Gastrocnemius medialis (tissue), 4 donors: ENCODE measurements around the gene ERCC1. TPM values are rescaled to one million over a fixed set of nuclear protein-coding genes. Genes with fewer than 3 reads are reported as not detected.
A peak's percentile ranks its signal among the peaks of the same experiment; 100 is the strongest.
"Not testable (repeated sequence)": the region's sequence is repeated elsewhere in the genome, so short reads cannot be mapped to it uniquely, and the experiment has no call there.

ENCODE experiments used
- ATAC-seq, 2 donors: fragments of 150-250 bp; one replicate each; pipeline ENCODE4 v1.9.1; 2016
- DNase-seq, 2 donors: peaks; one replicate each; pipeline ENCODE4 v3.0.0-alpha.2; 2019
- H3K27ac ChIP-seq, 4 donors: fragments of 200-600 bp; sonication (generic); 1 replicate in 1 of 4; 2 replicates in 3 of 4; pipeline ENCODE4 v1.5.1; 2016 to 2018; ENCODE audit warnings: mild to moderate bottlenecking in 2 of 4, moderate library complexity in 1 of 4
- H3K27me3 ChIP-seq, 3 donors: fragments of 200-600 bp; sonication (generic) in 2 of 3; 1 replicate in 1 of 3; 2 replicates in 2 of 3; pipeline versions ENCODE4 v1.5.1 to v1.6.0; 2016 to 2019; ENCODE audit warnings: mild to moderate bottlenecking in 1 of 3, moderate library complexity in 1 of 3
- H3K36me3 ChIP-seq, 2 donors: fragments of 200-600 bp; sonication (generic) in 1 of 2; one replicate each; pipeline ENCODE4 v1.5.1; 2017 to 2018
- H3K4me1 ChIP-seq, 2 donors: fragments of 200-600 bp; sonication (generic) in 1 of 2; one replicate each; pipeline ENCODE4 v1.5.1; 2016 to 2017; ENCODE audit warnings: mild to moderate bottlenecking in 2 of 2
- H3K4me3 ChIP-seq, 4 donors: fragments of 200-600 bp; sonication (generic) in 3 of 4; 1 replicate in 1 of 4; 2 replicates in 3 of 4; pipeline ENCODE4 v1.5.1; 2016 to 2019; ENCODE audit warnings: mild to moderate bottlenecking in 2 of 4
- H3K9me3 ChIP-seq, 3 donors: fragments of 200-600 bp; sonication (generic) in 2 of 3; 1 replicate in 1 of 3; 2 replicates in 2 of 3; pipeline ENCODE4 v1.5.1; 2016 to 2019
- POLR2A ChIP-seq, 2 donors: fragments of 450-650 bp; IDR thresholded peaks; one replicate each; pipeline ENCODE4 v1.6.1; 2017; ENCODE audit warnings: antibody characterized with exemption in 2 of 2, mild to moderate bottlenecking in 2 of 2, moderate library complexity in 2 of 2
- in situ Hi-C, 4 donors: fragments of 200-750 bp; cut with MboI; loops; one replicate each; pipeline versions ENCODE4 v1.15.0 to v1.8.0; 2017; ENCODE audit warnings: low sequenced_read_pairs in 4 of 4
- intact Hi-C: fragments of 100-400 bp; cut with DNase I; formaldehyde crosslinking; loops from one replicate; pipeline ENCODE4 v1.15.1; 2023; ENCODE audit warnings: low total_unique reads
- total RNA-seq, 4 donors: library from RNA; depleted of rRNA; stranded (reverse); fragments of >200 nt; gene quantifications; one replicate each; pipeline versions ENCODE4 v1.1.0 to v1.2.3, GENCODE V29; 2016
- TF ChIP-seq, protein P1 (sequence below), 5 experiments: fragments of 450-650 bp in 3 of 5; fragments of 200-600 bp in 2 of 5; sonication (generic) in 2 of 5; IDR thresholded peaks in 4 of 5; conservative IDR thresholded peaks in 1 of 5; 1 replicate in 4 of 5; 2 replicates in 1 of 5; pipeline ENCODE4 v1.5.1; 2016 to 2019; ENCODE audit warnings: antibody characterized with exemption in 5 of 5, mild to moderate bottlenecking in 3 of 5, moderate library complexity in 3 of 5

ERCC1 gene
- total RNA-seq, 4 donors from 2014 or later: 92.1 to 185 (median 103) TPM

DNA sequence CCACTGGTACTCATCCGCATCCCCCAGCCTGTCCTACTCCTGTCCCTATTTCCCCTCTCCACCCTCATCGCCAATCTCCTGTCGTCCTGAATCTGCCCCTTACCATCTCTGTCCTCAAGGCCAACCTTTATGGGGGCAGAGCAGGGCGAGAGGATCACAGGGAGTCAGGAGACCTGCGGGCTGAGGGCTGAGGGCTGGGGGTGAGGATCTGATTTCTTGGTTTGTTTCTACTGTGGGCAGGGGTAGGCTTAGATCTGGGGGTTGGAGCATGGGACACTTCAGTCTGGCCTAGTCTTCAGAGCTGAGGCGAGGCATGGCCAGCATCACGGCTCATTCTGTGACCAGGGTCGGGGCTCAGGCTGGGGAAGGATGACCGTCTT lies 16.5 kb upstream of the ERCC1 start:
- DNase-seq (no peak), ATAC-seq (no peak)
- peak overlapping the region; percentile 58 to 91 (median 66) for H3K4me3 ChIP-seq
- H3K27me3 ChIP-seq: no peaks in the 10 kb centered on the region
- TF ChIP-seq, protein P1, sequence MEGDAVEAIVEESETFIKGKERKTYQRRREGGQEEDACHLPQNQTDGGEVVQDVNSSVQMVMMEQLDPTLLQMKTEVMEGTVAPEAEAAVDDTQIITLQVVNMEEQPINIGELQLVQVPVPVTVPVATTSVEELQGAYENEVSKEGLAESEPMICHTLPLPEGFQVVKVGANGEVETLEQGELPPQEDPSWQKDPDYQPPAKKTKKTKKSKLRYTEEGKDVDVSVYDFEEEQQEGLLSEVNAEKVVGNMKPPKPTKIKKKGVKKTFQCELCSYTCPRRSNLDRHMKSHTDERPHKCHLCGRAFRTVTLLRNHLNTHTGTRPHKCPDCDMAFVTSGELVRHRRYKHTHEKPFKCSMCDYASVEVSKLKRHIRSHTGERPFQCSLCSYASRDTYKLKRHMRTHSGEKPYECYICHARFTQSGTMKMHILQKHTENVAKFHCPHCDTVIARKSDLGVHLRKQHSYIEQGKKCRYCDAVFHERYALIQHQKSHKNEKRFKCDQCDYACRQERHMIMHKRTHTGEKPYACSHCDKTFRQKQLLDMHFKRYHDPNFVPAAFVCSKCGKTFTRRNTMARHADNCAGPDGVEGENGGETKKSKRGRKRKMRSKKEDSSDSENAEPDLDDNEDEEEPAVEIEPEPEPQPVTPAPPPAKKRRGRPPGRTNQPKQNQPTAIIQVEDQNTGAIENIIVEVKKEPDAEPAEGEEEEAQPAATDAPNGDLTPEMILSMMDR (IDR thresholded peaks at IDR 0.05 in 4 of 5, conservative IDR thresholded peaks at IDR 0.05 in 1 of 5): no peak
- TF ChIP-seq POLR2A (IDR thresholded peaks at IDR 0.05): no peak
- intact Hi-C loops (no loop called here), in situ Hi-C loops (loop anchor here in 1 of 4 donors (5.0 kb wide), 1 partner anchor 37 kb away; no protein-coding TSS in a partner anchor)
- H3K9me3 ChIP-seq: no peaks in the 10 kb centered on the region
- peak overlapping the region; percentile 89 to 98 (median 98) for H3K27ac ChIP-seq
- H3K36me3 ChIP-seq: no peaks in the 10 kb centered on the region
- peaks cover 15 to 27% of the 10 kb centered on the region in 2 donors for H3K4me1 ChIP-seq

- peak overlapping the region; percentile 89 to 98 (median 98) for H3K27ac ChIP-seq
- ATAC-seq: peak; percentile 80
- TF ChIP-seq, protein P1 (IDR thresholded peaks at IDR 0.05 in 4 of 5, conservative IDR thresholded peaks at IDR 0.05 in 1 of 5): peak; percentile 98 to 100 (median 100)
- TF ChIP-seq POLR2A (IDR thresholded peaks at IDR 0.05): peak; percentile 55 to 79
- no peaks in the 10 kb centered on the region for H3K9me3 ChIP-seq
- peak overlapping the region; percentile 58 to 91 (median 66) for H3K4me3 ChIP-seq
- in situ Hi-C loops: loop anchor here (5.0 kb wide), 2 partner anchors 38 to 43 kb away; no protein-coding TSS in a partner anchor
- peak; percentile 80 to 90 for DNase-seq
- peaks cover 11 to 22% of the 10 kb centered on the region in 2 donors for H3K4me1 ChIP-seq
- no peaks in the 10 kb centered on the region for H3K36me3 ChIP-seq
- intact Hi-C loops: loop anchor here (1.0 kb wide), 1 partner anchor 39 kb away; no protein-coding TSS in a partner anchor
- no peaks in the 10 kb centered on the region for H3K27me3 ChIP-seq
Measured at GRCh38 chr19:45439569-45440258, 16.0 kb upstream of the ERCC1 start.

GRCh38 chr19:45439190-45439568 lies 15.5 kb upstream of the ERCC1 start:
- in situ Hi-C loops: loop anchor here in 3 of 4 donors (5.0 kb wide), 2 partner anchors 38 to 43 kb away; no protein-coding TSS in a partner anchor
- H3K27ac ChIP-seq: peak overlapping the region; percentile 89 to 98 (median 98)

GRCh38 chr19:45437328-45437727 lies 13.6 kb upstream of the ERCC1 start:
- DNase-seq (no peak), ATAC-seq (no peak)
- in situ Hi-C loops (loop anchor here in 3 of 4 donors (5.0 kb wide), 2 partner anchors 40 to 45 kb away; no protein-coding TSS in a partner anchor), intact Hi-C loops (no loop called here)
- H3K4me3 ChIP-seq: no peak overlapping the region
- no peak for TF ChIP-seq POLR2A (IDR thresholded peaks at IDR 0.05)
- TF ChIP-seq, protein P1 (IDR thresholded peaks at IDR 0.05 in 4 of 5, conservative IDR thresholded peaks at IDR 0.05 in 1 of 5): no peak
- no peak overlapping the region for H3K27ac ChIP-seq
- H3K4me1 ChIP-seq: peaks cover 7% of the 10 kb centered on the region in 2 donors
- no peaks in the 10 kb centered on the region for H3K9me3 ChIP-seq
- no peaks in the 10 kb centered on the region for H3K27me3 ChIP-seq
- no peaks in the 10 kb centered on the region for H3K36me3 ChIP-seq

More at GRCh38 chr19:45439190-45439568, 15.5 kb upstream of the ERCC1 start:
- Histone ChIP-seq H3K4me3 (peak overlapping the region; percentile 58 to 91 (median 66)), H3K27me3 (no peaks in the 10 kb centered on the region), H3K4me1 (peaks cover 7 to 17% of the 10 kb centered on the region in 2 donors), H3K9me3 (no peaks in the 10 kb centered on the region), H3K36me3 (no peaks in the 10 kb centered on the region)
- no peak for TF ChIP-seq POLR2A (IDR thresholded peaks at IDR 0.05)
- TF ChIP-seq, protein P1 (IDR thresholded peaks at IDR 0.05 in 4 of 5, conservative IDR thresholded peaks at IDR 0.05 in 1 of 5): no peak
- intact Hi-C loops: loop anchor here (1.0 kb wide), 1 partner anchor 39 kb away; no protein-coding TSS in a partner anchor
- DNase-seq: no peak
- no peak for ATAC-seq

- H3K36me3 ChIP-seq, H3K27ac ChIP-seq, intact Hi-C loops, in situ Hi-C loops, H3K27me3 ChIP-seq, DNase-seq, H3K4me3 ChIP-seq, H3K9me3 ChIP-seq, H3K4me1 ChIP-seq, ATAC-seq: not testable (repeated sequence)
Measured at GRCh38 chr19:45432543-45432942, 8.8 kb upstream of the ERCC1 start.

- H3K27ac ChIP-seq, intact Hi-C loops, ATAC-seq, in situ Hi-C loops, H3K4me3 ChIP-seq, DNase-seq, H3K36me3 ChIP-seq, H3K4me1 ChIP-seq, H3K9me3 ChIP-seq, H3K27me3 ChIP-seq: not testable (repeated sequence)
Measured at GRCh38 chr19:45431008-45431407, 7.3 kb upstream of the ERCC1 start.

DNA sequence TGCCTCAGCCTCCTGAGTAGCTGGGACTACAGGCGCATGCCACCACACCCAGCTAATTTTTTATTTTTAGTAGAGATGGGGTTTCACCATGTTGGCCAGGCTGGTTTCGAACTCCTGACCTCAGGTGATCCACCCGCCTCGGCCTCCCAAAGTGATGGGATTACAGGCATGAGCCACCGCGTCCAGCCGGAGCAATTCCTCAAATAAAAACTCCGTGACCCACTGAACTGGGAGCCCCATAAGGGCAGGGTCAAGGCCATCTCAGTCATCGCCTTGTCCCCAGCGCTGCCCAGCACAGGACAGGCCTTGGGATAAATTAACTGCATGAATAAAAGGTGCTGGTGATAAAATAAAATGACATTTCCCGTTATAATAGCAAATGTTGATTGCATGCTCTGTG lies 6.2 kb upstream of the ERCC1 start:
- H3K9me3 ChIP-seq, H3K4me3 ChIP-seq, ATAC-seq, H3K36me3 ChIP-seq, DNase-seq, H3K27me3 ChIP-seq, in situ Hi-C loops: not testable (repeated sequence)
- intact Hi-C loops: loop anchor here (2.0 to 10.0 kb wide), 4 partner anchors 13 to 285 kb away; partner anchors contain the start of gene OPA3
- Histone ChIP-seq H3K4me1 (peaks cover 16 to 17% of the 10 kb centered on the region in 2 donors), H3K27ac (peak overlapping the region; percentile 87 to 96 (median 92))
